GM23248 (cell line): ENCODE results near the gene ATP13A3.

Source experiments
- EZH2 ChIP-seq: fragments of 200-600 bp; sonication (generic); IDR thresholded peaks from 2 replicates; pipeline ENCODE4 v1.6.1; 2018; ENCODE audit warnings: antibody characterized with exemption, mild to moderate bottlenecking; ENCODE audit not compliant: insufficient read depth, poor library complexity, severe bottlenecking
- EZH2phosphoT487 ChIP-seq: fragments of 200-600 bp; sonication (generic); IDR thresholded peaks from 2 replicates; pipeline ENCODE4 v1.6.1; 2018; ENCODE audit warnings: antibody characterized with exemption, moderate library complexity, mild to moderate bottlenecking, low read depth; ENCODE audit not compliant: insufficient read depth

DNA sequence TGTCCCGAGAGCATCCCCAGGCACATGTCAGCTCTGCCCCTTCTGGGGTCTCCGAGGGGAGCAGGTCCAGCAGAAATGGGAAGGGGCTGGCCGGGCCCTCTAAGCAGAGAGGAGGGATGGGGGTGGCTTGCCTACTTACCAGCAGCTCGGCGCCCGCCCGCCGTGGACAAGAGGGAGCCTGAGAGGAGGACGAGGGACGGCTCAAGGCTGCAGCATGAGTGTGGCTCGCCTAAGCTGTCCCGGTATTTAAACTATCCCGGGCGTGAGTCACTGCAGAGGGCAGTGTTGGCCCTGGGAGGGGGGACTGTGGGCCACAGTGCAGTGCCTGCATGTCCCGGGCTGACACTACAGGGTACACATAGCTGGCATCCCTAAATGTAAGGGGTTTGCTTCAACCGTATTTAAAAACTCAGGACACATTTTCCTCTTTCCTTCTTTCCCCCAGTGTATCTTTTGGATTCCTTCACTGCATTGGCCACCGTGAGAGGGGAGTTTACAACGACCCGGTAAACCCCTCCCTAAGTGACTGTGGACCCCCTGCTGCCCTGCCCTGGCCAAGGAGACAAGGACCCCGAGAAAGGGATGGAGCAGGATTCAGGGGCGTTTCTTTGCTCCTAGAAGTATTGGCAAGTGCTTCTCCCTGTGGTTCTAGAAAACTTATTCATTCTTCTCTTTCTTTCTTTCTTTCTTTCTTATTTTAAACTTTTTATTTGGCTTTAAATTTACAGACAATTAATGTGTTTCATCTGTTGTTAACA lies 117.1 kb downstream of the ATP13A3 start, which contains the start of gene LRRC15:
- TF ChIP-seq EZH2, result no peak
- TF ChIP-seq EZH2phosphoT487, result no peak
